22Rv1 (cell line): ENCODE data around the gene SUGP2.

Source experiments
- H3K27ac ChIP-seq: fragments of 450-650 bp; 2 replicates; pipeline ENCODE4 v1.5.1; 2017
- ZFX ChIP-seq: fragments of 450-650 bp; IDR thresholded peaks from 2 replicates; pipeline ENCODE4 v1.6.1; 2017; ENCODE audit warnings: antibody characterized with exemption, borderline replicate concordance
- TF ChIP-seq, protein P1 (sequence below): fragments of 450-650 bp; IDR thresholded peaks from 2 replicates; pipeline ENCODE4 v1.5.1; 2017; ENCODE audit warnings: mild to moderate bottlenecking

The SUGP2 gene

DNA sequence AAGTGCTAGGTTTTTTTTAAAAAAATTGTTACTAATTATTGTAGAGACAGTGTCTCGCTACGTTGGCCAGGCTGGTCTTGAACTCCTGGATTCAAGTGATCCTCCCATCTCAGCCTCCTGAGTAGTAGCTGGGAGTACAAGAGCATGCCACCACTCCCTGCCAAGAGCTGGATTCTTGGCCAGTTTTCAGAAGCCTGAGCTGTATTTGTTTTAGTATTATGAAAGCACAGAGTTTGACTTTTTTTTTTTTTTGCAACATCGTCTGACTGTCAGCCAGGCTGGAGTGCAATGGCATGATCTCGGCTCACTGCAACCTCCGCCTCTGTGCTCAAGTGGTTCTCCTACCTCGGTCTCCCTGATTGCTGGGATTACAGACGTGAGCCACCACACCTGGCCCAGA, 7.1 kb upstream of the SUGP2 start:
- peak overlapping the region; percentile 47 for H3K27ac ChIP-seq
- TF ChIP-seq ZFX: no peak
- TF ChIP-seq, protein P1, sequence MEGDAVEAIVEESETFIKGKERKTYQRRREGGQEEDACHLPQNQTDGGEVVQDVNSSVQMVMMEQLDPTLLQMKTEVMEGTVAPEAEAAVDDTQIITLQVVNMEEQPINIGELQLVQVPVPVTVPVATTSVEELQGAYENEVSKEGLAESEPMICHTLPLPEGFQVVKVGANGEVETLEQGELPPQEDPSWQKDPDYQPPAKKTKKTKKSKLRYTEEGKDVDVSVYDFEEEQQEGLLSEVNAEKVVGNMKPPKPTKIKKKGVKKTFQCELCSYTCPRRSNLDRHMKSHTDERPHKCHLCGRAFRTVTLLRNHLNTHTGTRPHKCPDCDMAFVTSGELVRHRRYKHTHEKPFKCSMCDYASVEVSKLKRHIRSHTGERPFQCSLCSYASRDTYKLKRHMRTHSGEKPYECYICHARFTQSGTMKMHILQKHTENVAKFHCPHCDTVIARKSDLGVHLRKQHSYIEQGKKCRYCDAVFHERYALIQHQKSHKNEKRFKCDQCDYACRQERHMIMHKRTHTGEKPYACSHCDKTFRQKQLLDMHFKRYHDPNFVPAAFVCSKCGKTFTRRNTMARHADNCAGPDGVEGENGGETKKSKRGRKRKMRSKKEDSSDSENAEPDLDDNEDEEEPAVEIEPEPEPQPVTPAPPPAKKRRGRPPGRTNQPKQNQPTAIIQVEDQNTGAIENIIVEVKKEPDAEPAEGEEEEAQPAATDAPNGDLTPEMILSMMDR: no peak

DNA sequence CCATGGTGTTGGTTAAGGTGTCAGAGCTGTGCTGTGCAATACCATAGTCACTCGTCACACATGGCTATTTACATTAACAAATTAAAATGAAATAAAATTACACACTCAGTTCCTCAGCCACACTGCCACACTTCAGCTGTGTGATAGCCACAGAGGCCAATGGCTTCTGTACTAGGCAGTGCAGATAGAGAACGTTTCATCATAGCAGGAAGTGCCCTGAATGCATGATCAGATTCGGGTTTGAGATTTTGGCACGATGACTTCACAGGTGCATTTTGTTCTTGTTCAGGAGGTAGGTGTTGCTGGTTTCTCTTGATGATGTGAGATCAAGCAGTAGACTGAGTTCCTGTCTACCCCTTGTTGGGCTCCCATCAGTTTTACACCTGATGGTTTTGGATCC, 6.6 kb upstream of the SUGP2 start:
- no peak for TF ChIP-seq ZFX
- TF ChIP-seq, protein P1: no peak
- H3K27ac ChIP-seq: peak overlapping the region; percentile 47

DNA sequence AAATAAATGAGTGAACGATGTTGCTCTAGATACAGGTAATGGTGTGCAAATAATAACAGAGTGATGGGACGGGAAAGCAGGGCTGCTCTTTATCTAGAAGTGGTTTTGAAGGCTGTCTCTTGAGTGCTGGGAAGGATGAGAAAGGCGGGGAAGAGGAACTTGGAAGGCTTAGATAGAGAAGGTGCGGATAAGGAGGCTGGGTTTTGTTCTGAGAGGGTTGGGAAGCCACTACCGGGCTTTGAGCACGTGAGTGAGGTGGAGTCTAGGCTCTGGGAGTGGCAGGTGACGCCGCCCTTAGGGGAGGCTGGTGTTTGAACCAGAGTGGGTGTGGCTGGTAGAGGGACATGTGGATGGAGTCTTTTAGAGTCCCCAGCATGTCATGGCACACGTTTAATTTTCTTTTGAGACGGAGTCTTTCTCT, 897 bp upstream of the SUGP2 start:
- TF ChIP-seq ZFX: no peak
- TF ChIP-seq, protein P1: no peak
- peak overlapping the region; percentile 94 for H3K27ac ChIP-seq

DNA sequence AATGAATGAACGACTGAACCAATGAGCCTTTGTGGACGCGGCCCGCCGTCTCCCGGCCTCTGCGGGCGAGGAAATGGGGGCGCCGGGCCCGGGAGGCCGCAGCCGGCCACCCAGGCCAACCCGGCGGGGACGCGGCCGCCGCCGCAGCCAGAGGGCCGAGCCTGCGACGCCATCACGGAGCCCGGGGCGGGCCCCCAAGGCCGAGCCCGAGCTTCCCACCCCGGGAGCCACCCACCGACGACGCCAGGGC, 216 bp downstream of the SUGP2 start:
- TF ChIP-seq ZFX: no peak
- TF ChIP-seq, protein P1: no peak
- H3K27ac ChIP-seq: peak overlapping the region; percentile 94

DNA sequence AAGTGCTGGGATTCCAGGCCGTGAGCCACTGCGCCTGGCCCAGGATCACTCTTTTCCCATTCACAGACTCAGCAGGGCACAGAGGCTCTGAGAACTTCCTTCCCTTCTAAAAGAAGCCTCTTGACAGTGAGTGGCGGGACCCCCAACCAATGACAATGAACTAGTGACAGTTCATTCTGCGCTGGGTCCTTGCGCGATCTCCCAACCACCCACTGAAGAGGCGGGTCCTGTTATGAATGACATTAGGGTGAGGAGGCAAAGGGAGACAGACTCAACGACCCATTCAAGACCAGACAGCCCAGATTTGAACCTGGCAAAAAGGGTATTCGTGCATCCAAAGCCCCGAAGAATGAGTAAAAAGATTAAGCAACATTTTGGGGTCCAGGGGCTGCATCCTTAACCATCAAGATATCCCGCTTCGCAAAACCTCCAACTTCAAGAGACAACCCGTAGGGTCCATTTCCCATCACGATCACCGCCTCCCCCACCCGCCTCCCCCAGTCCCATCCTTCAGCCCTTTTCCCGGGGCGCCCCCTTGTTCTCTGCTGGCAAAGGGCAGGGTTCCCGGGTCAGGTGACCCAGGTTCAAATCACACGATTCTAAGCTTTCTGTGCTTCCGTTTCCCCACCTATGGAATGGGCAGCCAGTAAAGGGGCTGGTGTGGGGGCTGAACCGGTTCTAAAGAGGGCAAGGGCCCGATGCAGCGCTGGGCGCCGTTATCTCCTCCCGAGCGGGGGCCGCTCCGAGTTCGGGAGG, 719 bp downstream of the SUGP2 start:
- no peak for TF ChIP-seq ZFX
- TF ChIP-seq, protein P1: no peak
- H3K27ac ChIP-seq: peak overlapping the region; percentile 94

DNA sequence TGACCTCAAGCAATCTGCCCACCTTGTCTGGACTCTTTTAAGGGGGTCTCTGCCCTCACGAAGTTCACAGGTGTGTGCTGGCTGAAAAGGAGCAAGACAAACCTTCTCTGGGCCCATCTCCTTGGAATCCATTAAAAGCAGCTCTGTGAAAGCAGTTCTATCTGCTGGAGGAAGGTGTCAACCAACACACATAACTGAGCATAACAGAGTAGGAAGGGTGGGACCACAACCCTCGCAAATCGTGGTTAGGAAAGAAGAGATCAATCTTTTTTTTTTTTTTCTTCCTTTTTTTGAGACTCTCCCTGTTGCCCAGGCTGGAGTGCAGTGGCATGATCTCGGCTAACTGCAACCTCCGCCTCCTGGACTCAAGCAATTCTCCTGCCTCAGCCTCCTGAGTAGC, 1.4 kb downstream of the SUGP2 start:
- TF ChIP-seq, protein P1: no peak
- no peak for TF ChIP-seq ZFX
- peak overlapping the region; percentile 94; the same call in 1 of the 2 replicates for H3K27ac ChIP-seq

DNA sequence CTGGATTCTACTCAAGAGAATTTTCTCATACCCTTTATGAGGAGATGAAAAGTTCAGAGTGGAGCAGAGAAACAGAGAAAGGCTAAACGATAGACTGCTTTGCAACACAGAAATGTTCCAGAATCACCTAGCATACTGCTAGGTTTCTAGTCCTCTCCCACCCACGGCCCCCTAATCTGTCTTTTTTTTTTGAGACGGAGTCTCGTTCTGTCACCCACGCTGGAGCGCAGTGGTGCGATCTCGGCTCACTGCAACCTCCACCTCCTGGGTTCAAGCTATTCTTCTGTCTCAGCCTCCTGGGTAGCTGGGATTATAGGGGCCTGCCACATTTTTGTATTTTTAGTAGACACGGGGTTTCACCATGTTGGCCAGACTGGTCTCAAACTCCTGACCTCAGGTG, 4.8 kb downstream of the SUGP2 start:
- no peak overlapping the region for H3K27ac ChIP-seq
- TF ChIP-seq, protein P1: no peak
- TF ChIP-seq ZFX: no peak
